M059J (cell line): Measurements from ENCODE around the gene POLR3GL. TPM values are rescaled to one million over a fixed set of nuclear protein-coding genes. Genes with fewer than 3 reads are reported as not detected.
A peak's percentile ranks its signal among the peaks of the same experiment; 100 is the strongest.

Source experiments
- DNase-seq: peaks from one replicate; pipeline ENCODE4 v3.0.0-alpha.2; 2012; ENCODE audit warnings: low read depth
- total RNA-seq: library from RNA; depleted of rRNA; stranded (reverse); fragments of >200 nt; shearing (Covaris generic); gene quantifications from 2 replicates; pipeline ENCODE4 v1.2.3, GENCODE V29; 2014

Gene POLR3GL
- total RNA-seq, 1 experiment from 2014 or later, result 28.9 TPM

GRCh38 chr1:145949219-145949618 is 15.3 kb upstream of the POLR3GL start:
- DNase-seq, result no peak

- DNase-seq, result no peak
These were observed 13.0 kb upstream of the POLR3GL start for GRCh38 chr1:145951526-145951925.

DNA sequence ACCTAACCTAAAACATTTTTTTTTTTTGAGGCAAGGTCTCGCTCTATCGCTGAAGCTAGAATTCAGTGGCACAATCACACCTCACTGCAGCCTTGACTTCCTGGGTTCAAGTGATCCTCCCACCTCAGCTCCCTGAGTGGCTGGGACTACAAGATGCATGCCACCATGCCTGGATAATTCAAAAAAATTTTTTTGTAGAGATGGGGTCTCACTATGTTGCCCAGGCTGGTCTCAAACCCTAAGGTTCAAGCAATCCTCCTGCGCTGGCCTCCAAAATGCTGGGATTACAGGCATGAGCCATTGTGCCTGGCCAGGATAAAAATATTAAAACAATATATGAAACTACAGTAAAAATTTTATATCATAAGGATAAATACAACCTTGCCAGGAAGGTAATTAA is 11.6 kb upstream of the POLR3GL start:
- DNase-seq, result no peak

GRCh38 chr1:145953861-145954260 is 10.6 kb upstream of the POLR3GL start:
- DNase-seq, result no peak

- DNase-seq, result no peak
These were observed 9.1 kb upstream of the POLR3GL start for GRCh38 chr1:145955436-145955835.

DNA sequence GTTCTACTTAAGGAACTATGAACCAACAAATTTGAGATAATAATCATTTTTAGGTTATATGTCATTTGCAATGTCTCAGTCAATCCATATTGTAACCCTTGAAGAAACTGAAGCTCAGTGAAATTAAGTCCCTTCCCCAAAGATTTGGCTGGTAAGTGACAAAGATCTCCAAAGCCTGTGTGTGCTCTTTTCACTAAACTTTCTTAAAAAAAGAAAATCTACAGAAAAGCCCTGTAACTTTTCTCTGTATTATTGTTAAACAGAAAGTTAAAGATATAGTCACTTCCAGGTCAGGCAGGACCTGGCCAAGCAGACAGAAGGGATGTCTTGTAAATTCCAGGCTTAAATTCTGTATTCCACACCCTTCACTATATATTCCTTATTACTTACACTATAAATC is 8.1 kb upstream of the POLR3GL start:
- no peak for DNase-seq

DNA sequence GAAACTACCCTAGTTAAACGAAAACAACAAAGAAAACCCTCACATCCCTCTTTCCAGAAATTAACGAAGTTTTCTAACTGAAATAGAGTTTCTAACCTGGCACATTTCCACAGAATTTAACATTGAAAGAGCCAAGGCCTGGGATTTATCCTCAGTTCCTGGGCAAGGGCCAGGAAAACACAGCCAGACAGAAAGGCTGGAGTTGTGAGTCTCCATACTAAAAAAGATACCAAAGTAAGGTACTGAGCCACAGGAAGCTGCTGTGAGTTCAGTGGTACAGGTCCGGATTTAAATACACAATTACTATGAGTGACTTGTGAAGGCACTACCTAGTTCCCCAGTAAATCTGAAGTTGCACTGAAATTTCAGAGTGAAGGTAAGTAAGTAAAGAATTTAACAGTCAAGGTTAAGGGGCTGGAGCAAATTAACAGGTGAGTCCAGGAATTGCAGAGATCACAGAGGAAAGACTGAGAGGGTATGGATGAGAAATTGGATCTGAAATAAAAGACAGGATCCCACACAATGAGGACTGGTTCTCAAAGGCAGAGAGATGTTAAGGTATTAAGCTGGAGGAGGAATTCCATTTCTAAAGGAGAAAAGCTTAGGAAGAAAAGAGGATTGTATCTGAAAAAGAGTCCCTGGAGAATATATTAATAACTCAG is 7.6 kb upstream of the POLR3GL start:
- peak; percentile 46 for DNase-seq

DNA sequence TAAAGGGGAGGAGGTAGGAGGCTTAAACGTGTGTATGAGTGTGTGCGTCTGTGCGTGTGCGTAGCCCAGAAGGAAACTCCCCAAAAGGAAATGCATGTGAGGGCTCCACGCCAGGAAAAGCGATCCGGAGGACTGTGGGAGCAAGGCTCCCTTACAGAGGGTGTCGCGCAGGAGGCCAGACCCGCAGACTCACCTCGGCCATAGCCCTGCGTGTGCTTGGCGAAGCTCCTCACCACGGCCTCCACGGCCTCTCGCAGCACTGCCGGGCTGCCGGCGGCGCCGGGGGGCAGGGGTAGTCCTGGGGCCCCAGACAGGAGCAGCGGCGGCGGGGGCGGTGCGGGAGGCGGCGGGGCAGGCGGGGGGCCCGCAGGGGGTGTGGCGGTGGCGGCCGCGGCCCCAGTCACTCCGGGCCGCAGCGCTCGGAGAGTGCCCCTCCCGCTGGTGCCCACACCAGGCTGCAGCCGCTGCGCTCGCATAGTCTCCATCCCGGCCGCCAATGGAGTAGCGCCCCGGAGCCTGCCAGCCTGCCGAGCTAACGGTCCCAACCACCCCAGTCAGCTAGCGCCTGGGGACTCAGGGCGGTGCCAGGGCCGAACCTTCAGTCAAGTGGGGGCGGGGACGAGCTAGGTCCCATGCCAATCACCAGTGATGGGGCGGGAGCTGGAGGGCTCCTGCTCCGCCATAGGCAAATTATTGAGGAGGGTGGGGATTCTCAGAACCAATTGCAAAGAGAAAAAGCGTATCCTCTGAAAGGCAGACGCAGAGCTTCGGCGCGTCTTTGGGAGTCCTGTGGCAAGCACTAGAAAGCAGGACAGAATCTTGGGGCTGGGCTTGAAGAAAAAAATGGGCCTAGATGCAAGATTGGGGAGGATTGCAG is 6.8 kb upstream of the POLR3GL start, which contains the start of gene LIX1L:
Gene LIX1L (minus strand): TSS at position 575 of the 877 bp plus-strand sequence. CDS start 90 bp downstream, at position 485.
- DNase-seq, result peak; percentile 98

DNA sequence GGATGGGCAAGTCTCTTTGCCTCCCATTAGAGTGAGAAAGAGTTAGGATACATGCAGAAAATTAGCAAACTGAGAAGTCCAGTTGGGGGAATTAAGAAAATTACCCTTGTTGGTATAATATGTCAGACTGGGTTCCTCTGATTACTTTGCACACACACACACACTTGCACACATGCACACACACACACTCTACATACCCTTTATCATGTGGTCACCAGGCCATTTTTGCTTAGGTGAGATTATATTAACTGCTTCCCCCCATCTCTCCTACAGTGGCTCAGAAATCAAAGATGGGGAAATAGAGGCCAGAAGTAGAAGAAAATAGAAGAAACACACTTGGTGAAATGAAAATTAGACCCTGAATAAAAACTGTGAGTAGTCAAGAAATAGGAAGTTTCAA is 5.8 kb upstream of the POLR3GL start:
- DNase-seq, result no peak

DNA sequence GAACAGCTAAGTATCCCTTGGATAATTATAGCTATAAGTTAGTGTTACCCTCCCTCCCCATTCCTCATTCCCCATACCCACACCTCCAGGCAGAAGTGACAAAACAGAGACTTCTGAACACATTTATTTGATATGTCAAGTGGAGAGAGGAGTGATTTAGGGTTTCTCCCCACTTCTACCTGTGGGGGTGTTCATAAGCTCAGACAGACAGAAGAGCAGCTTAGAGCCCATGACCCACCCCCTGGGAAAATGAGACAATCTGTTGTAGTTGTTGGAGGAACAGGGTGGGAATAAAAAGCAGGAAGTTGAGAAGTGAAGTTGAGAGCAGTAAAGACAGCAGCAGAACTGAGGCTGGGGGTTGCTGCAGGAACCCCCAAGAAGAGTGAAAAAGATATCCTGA is 5.2 kb upstream of the POLR3GL start:
- DNase-seq, result no peak

- no peak for DNase-seq
These were observed 4.5 kb upstream of the POLR3GL start for GRCh38 chr1:145959957-145960467.

DNA sequence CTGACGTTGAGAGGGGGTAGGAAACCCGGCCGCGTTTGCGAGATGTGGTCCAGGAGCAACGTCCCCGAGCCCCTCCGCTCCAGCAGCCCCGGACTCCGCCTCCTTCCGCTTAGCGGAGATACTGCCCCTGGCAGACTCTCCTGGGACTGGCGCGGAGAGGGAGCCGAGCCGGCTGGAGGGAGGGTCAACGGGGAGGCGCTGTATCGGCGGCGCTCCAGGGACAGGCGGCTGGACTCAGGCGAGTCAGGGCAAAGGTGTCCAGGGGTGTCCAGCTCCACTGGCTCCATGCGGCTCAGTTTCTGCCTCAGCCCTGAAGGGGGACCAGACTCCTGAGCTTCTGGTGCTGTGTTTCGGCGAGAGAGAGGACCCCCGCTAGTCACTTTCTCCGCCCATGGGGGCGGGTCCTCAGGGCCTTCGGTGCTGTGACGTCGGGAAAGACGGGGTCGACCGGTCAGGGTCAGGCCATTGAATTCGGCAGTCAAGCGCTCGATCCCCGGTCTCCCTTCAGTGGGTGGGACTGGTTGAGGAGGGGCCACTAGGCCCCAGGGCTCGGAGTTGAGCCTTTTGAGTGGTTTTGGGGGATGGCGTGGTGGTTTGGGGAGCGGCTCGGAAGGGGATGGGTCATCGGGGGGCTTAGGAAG is 3.9 kb upstream of the POLR3GL start:
- peak; percentile 59 for DNase-seq

- DNase-seq, result no peak
These were observed 3.4 kb upstream of the POLR3GL start for GRCh38 chr1:145961109-145961424.

DNA sequence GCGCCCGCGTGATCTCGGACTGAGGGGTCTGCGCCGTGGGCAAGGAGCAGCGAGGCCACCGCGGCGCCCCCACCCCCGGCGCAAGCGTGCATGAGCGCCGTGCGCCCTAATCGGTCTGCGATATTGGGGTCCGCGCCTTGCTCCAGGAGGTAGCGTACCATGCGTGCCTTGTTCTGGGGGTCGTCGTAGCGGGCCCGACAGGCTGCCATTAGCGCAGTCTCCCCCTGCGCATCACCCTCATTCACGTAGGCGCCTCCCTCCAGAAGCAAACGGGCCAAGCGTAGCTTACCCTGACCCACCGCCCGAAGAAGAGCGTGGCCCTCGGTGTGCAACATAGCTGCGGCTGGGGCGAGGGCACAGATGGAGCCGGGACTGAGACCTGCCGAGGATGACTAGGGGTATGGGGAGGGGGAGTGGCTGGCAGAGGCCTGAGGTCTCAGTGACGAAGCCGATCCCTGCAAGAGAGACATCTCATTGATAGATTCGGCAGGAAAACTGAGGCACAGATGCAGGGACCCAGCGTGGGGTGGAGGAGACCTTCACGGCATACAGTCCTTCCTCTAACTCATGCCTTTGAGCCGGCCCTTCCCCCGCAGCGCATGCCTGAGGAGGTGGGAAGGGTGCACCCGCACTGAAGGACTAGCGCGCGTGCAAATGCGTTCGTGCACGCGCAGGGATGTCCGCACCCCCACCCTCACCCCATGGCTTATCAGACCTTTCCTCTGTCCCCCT is 2.9 kb upstream of the POLR3GL start:
- peak; percentile 42 for DNase-seq

DNA sequence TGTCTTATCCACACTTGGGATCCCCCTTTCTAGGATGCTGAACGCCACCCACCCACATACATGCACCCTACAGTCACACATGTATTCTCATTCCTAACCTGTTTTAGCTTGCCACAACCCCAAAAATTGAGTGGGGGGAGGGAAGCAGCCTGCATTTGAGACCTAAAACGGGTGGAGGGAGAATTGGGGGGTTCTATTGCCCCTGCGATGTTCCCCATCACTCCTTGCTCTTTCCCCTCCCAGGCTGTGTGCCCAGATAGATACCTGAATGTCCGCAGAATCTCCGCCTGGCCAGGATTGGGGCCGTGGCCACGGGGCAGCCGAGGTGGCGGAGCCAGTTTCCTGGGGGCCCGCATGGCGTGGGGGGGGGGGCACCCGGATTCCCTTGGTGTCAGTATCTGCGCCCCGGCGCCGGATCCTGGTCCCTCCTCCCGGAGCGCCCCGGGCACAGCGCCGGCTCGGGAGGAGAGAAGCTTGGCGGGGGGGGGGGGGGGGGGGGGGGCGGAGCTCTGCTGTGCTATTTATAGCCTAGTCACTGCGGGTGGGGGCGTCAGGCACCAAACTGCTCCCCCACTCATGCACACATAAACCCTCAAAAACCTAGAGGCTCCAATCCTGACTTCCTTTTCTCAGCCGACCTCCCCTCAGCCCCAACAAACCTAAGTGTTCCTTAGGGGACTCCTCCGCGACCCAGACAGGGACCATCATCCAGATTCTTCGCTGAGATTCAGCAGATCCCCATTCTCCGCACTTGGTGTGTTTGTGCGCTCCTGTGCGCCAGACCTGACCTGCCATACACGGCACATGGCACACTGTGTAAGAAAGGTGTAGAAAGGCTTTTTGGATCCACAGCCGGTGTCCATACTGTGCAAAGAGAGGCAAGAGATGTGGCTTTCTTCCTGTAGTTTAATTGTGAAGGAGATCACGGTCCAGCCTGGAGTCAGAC is 2.1 kb upstream of the POLR3GL start:
- DNase-seq, result peak; percentile 43

- peak; percentile 84 for DNase-seq
These were observed 1.0 kb upstream of the POLR3GL start for GRCh38 chr1:145963265-145964019.

GRCh38 chr1:145965119-145965744 is 742 bp downstream of the POLR3GL start:
- DNase-seq, result no peak

GRCh38 chr1:145967288-145967687 is 2.8 kb downstream of the POLR3GL start:
- DNase-seq, result no peak

DNA sequence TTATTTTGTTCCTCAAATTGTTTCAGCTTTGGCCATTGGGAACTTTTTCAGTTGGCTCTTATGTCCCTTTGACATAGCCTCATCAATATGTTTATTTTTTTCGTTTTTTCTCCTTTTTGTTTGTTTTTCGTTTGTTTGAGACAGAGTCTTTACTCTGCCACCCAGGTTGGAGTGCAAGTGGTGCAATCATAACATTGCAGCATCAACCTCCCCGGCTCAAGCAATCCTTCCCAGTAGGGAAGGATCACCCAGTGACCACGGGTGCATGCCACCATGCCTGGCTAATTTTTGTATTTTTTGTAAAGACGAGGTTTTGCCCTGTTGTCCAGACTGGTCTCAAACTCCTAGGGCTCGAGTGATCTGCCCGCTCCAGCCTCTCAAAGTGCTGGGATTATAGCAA is 8.1 kb downstream of the POLR3GL start:
- no peak for DNase-seq
